ENCODE data around the gene ANKRD35. TPM values are rescaled to one million over a fixed set of nuclear protein-coding genes. Genes with fewer than 3 reads are reported as not detected.
"Not testable (repeated sequence)": the region's sequence is repeated elsewhere in the genome, so short reads cannot be mapped to it uniquely, and the experiment has no call there.

ANKRD35 gene
- total RNA-seq, 1 donor from 2014 or later, result not detected

DNA sequence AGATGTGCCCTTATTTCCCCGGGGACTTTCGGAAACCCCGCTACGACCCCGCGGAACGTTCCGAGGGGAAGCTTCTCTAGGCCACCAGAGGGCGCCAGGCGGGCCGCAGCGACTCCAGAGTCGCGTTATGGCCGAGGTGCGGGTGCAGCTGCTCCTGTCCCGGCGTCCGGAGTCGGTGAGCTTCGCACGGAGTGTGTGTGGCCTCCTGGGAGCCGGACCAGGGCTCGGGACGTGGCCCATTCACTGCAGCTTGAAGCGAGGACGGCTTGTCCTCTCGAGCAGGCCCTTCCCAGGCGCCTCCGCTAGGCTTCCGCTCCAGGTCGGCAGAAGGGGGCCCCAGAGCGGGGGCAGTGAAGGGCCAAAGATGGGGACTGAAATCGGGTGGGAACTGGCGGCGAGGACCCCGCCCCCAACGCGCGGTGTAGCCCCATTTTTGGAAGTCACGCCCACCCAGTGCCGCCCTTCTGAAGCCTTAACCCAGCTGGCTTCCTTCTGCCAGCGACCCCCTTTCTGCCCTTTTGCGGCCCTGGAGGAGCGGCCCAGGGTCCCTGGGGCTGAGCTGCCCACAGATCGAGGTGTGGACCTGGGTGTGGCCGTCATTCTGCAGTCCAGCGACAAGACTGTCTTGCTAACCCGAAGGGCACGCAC is 40.0 kb downstream of the ANKRD35 start, which contains the start of gene NUDT17:
Gene NUDT17, plus strand, starts transcription at position 117 of the 648 bp plus-strand sequence. Its CDS starts 11 bp downstream, at position 128.
- Mint-ChIP-seq H3K27ac (ENCODE audit: unreplicated experiment) (no peak within 1 kb of the TSS), H3K4me3 (ENCODE audit: unreplicated experiment) (no peak within 1 kb of the TSS)

GRCh38 chr1:145845144-145845513 is 40.5 kb downstream of the ANKRD35 start:
- Mint-ChIP-seq H3K36me3 (ENCODE audit: unreplicated experiment) (peaks cover 29% of the 10 kb centered on the region), H3K4me1 (ENCODE audit: unreplicated experiment) (peaks cover 12% of the 10 kb centered on the region), H3K27me3 (ENCODE audit: unreplicated experiment) (no peaks in the 10 kb centered on the region), H3K4me3 (ENCODE audit: unreplicated experiment) (no peak overlapping the region), H3K9me3 (ENCODE audit: unreplicated experiment) (no peaks in the 10 kb centered on the region), H3K27ac (ENCODE audit: unreplicated experiment) (no peak overlapping the region)
- no peak for DNase-seq (ENCODE audit: extremely low spot score, unreplicated experiment)
- no peak for TF ChIP-seq CTCF (IDR thresholded peaks at IDR 0.05)

More for the DNA sequence above, 40.0 kb downstream of the ANKRD35 start, which contains the start of gene NUDT17:
- H3K9me3 Mint-ChIP-seq (ENCODE audit: unreplicated experiment), result no peaks in the 10 kb centered on the region
- TF ChIP-seq CTCF (IDR thresholded peaks at IDR 0.05), result peak; percentile 97
- H3K4me1 Mint-ChIP-seq (ENCODE audit: unreplicated experiment), result peaks cover 16% of the 10 kb centered on the region
- peak; percentile 93 for DNase-seq (ENCODE audit: extremely low spot score, unreplicated experiment)
- no peaks in the 10 kb centered on the region for H3K27me3 Mint-ChIP-seq (ENCODE audit: unreplicated experiment)
- peaks cover 27% of the 10 kb centered on the region for H3K36me3 Mint-ChIP-seq (ENCODE audit: unreplicated experiment)

GRCh38 chr1:145843031-145843430 is 42.6 kb downstream of the ANKRD35 start:
- DNase-seq (ENCODE audit: extremely low spot score, unreplicated experiment), result no peak
- TF ChIP-seq CTCF (IDR thresholded peaks at IDR 0.05), result no peak
- H3K9me3 Mint-ChIP-seq (ENCODE audit: unreplicated experiment), result no peaks in the 10 kb centered on the region
- H3K36me3 Mint-ChIP-seq (ENCODE audit: unreplicated experiment), result peaks cover 28% of the 10 kb centered on the region
- no peak overlapping the region for H3K4me3 Mint-ChIP-seq (ENCODE audit: unreplicated experiment)
- peaks cover 6% of the 10 kb centered on the region for H3K4me1 Mint-ChIP-seq (ENCODE audit: unreplicated experiment)
- no peak overlapping the region for H3K27ac Mint-ChIP-seq (ENCODE audit: unreplicated experiment)
- H3K27me3 Mint-ChIP-seq (ENCODE audit: unreplicated experiment), result no peaks in the 10 kb centered on the region

GRCh38 chr1:145837656-145838055 is 48.0 kb downstream of the ANKRD35 start:
- no peak for TF ChIP-seq CTCF (IDR thresholded peaks at IDR 0.05)
- no peak for DNase-seq (ENCODE audit: extremely low spot score, unreplicated experiment)
- Mint-ChIP-seq H3K36me3 (ENCODE audit: unreplicated experiment) (peaks cover 41% of the 10 kb centered on the region), H3K4me3 (ENCODE audit: unreplicated experiment) (no peak overlapping the region), H3K4me1 (ENCODE audit: unreplicated experiment) (no peaks in the 10 kb centered on the region), H3K9me3 (ENCODE audit: unreplicated experiment) (no peaks in the 10 kb centered on the region), H3K27me3 (ENCODE audit: unreplicated experiment) (no peaks in the 10 kb centered on the region), H3K27ac (ENCODE audit: unreplicated experiment) (no peak overlapping the region)

GRCh38 chr1:145830810-145831209 is 54.9 kb downstream of the ANKRD35 start:
- H3K4me3 Mint-ChIP-seq (ENCODE audit: unreplicated experiment); DNase-seq (ENCODE audit: extremely low spot score, unreplicated experiment); H3K27me3 Mint-ChIP-seq (ENCODE audit: unreplicated experiment); H3K27ac Mint-ChIP-seq (ENCODE audit: unreplicated experiment); H3K4me1 Mint-ChIP-seq (ENCODE audit: unreplicated experiment); H3K9me3 Mint-ChIP-seq (ENCODE audit: unreplicated experiment): not testable (repeated sequence)
- H3K36me3 Mint-ChIP-seq (ENCODE audit: unreplicated experiment), result peaks cover 56% of the 10 kb centered on the region

Measured in osteocyte (in vitro differentiated cells).